ENCODE results near the gene INTS6.

The INTS6 gene

DNA sequence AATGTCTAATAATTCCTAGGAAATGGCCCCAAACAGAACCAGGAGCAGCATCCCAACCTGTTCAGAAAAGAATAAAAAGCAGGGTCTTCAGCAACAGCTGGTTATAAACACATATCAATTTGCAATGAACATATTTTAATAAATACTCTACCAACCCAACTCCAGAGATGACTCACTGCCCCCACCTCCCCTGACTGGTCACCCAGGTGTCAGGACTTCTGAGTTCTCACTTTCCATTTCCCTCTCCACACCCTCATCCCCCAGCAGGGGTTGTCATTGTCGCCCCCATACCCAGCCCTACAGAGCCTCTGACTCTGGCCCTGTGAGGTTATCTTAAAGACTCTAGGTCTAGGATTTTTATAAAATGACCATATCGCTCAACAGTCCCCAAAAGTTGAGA is 106.4 kb downstream of the INTS6 start:
- DNase-seq (ENCODE audit: low read depth) = no peak

DNA sequence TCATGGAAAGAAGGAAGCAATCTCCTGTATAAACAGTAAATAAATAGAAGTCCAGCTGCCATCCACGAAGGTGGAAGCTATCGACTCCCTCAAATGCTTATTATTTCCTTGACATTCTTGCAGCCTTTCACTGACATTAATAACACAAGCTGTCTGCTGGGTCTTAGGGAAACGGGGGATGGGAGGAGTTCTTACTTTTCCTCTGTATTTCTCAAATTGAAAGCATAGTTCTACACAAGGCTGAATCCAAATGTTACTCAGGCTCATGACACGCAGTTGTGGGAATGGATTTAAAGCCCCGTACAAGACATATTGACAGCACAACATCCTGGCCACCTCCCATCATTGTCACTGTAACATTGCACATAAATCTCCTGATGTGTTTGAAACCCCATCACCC is 109.4 kb downstream of the INTS6 start:
- no peak for DNase-seq (ENCODE audit: low read depth)

DNA sequence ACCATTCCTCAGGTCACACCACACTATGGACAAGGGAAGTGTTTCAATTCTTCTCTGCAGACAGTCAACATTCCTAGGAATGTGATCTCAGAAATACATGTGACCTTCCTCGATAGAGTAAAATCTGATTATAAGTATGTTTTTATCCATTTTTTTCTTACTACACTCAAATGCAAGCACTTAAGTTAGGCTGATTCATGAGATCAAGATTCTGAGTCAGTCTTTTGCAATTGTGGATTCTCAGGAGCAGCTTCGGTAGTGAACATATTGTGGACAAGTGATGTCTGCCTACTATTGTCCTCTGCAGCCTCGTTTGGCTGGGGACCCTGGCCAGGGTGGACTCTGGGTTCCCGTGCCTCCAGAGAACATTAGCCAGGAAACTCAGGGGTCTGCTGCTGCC is 110.1 kb downstream of the INTS6 start:
- no peak for DNase-seq (ENCODE audit: low read depth)

DNA sequence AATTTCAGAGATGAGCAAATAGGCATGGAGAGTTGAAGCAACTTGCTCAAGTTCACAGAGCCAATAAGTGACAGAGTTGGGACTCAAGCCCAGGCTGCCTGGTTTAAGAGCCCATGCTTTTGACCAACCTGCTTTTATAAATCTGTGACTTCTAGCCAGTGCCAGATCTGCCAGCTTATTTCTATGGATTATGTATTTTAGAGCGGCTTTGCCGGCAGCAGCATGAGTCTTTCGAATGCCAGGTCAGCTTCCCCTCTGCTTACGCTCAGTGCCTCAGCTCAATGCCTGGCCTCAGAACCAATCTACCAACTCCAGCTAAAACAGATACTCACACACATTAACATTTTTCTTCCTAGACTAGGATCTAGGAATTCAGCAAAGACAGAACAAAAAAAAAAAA is 111.0 kb downstream of the INTS6 start:
- no peak for DNase-seq (ENCODE audit: low read depth)

DNA sequence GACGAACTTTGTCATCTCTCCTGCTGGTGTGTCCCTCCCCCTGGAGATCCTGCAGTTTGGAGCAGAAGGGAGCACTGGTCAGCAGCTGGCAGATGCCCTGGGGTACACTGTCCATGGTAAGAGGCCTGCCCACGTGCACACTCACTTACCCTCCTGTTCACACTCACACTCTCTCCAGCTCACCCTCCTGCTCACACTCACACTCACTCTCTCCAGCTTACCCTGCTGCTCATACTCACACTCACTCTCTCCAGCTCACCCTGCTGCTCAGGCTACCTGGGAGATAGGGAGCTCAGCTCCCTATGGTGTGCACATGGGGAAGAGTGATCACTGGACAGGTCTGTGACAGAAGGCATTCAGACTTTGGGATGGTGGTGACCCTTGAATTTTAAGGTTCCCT is 111.6 kb downstream of the INTS6 start:
- no peak for DNase-seq (ENCODE audit: low read depth)

DNA sequence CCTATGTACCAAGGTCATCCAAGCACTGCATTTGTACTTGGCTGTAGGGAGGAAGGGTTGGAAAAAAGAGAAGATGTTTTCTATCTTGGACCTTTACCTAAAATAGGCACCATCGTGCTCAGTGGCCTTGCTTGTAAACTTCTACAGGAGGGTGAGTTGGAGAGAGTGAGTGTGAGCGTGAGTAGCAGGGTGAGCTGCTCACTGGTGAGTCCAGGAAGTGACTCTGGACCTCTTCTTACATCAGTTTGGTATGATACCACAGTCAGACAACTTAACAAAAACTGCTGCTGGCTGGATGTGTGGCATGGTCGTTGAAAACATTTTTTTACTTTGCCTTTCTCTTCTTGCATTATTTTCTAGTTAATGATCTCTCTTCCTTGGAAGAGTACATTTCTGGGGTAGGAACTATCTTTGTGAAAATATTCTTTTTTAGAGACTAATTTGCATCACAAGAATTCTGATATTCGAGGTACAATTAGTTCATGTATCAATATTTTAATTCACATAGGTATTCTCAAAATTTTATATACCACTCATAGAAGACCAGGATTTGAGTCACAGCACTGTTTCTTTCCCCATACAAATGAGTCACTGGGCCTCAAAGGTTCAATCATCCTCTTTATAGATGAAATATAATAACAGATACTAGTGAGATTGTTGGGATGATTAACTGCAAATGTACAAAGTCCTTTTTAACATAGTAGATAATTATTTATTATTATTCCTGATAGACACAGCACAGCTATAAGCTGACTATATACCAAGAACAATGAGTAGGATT is 112.7 kb downstream of the INTS6 start:
- no peak for DNase-seq (ENCODE audit: low read depth)

DNA sequence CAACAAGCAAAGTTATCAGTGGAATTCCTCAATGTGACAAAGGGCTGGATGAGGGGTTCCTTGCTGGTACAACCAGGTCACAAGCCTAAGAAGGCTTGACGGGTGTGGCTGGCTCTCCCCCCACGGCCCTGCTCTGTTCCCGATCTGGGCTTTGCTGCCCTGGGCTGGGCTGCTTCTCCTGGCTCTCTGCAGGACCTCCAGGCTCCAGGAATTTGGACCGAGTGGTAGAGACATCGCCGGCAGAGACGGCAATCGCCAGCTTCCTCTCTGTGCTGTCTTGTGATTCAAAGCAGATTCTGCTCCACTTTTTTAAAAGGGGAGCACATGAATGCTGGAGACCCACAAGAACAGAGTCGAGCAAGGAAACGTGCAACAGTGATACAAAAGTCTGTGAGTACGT is 113.5 kb downstream of the INTS6 start, which contains the start of gene SERPINE3:
TSS of gene SERPINE3 (plus strand) at position 338 of the 400 bp plus-strand sequence. CDS start 1,401 bp downstream, outside the sequence.
- DNase-seq (ENCODE audit: low read depth) = no peak

DNA sequence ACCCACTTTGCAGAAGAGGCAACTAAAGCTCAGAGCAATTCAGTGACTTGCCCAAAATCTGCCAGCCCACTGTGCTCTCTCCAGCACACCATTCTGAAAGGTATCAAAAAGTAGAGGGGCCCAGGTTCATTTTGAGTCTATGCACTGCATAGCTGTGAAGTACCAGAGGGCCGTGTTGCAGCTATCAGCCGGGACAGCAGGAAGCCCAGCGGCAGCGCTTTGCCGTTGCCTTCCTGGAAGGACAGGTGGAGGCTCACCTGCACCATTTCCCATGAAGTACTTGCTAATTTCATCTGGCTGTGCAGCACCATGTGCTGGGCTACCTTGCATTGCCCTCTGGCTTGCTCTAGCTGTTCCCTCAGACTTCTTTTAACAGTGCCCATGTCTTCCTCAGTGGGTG is 116.1 kb downstream of the INTS6 start:
- DNase-seq (ENCODE audit: low read depth) = no peak

GRCh38 chr13:51333826-51334225 is 119.0 kb downstream of the INTS6 start:
- no peak for DNase-seq (ENCODE audit: low read depth)

GRCh38 chr13:51333421-51333820 is 119.4 kb downstream of the INTS6 start:
- DNase-seq (ENCODE audit: low read depth) = no peak

GRCh38 chr13:51332566-51333361 is 120.1 kb downstream of the INTS6 start:
- DNase-seq (ENCODE audit: low read depth) = no peak

DNA sequence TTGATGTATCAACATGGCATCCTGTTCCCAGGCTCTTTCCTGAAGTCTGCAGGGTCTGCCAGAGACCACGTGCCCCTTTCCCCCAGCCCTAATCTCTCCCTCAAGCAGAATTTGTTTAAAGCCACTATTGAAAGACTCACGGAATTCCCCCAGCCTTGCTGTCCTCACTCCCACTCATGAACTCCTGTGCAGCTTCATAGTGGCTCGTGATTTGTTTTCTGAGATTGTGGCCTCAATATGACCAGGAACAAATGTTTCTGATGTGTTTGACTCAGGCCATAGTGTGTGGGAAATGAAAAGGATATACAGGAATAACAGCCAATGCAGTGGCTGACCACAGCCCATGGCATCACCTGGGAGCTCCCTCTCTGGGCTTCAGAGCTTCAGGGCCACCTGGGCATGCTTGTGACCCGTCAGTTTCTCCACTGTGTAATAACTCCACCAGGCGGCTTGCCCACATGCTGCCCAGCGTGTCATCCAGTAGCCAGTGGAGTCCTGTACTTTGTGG is 121.4 kb downstream of the INTS6 start:
- DNase-seq (ENCODE audit: low read depth) = no peak

- DNase-seq (ENCODE audit: low read depth) = no peak
These were observed 122.0 kb downstream of the INTS6 start for GRCh38 chr13:51330791-51331190.

- DNase-seq (ENCODE audit: low read depth) = no peak
These were observed 123.2 kb downstream of the INTS6 start for GRCh38 chr13:51329606-51330005.

DNA sequence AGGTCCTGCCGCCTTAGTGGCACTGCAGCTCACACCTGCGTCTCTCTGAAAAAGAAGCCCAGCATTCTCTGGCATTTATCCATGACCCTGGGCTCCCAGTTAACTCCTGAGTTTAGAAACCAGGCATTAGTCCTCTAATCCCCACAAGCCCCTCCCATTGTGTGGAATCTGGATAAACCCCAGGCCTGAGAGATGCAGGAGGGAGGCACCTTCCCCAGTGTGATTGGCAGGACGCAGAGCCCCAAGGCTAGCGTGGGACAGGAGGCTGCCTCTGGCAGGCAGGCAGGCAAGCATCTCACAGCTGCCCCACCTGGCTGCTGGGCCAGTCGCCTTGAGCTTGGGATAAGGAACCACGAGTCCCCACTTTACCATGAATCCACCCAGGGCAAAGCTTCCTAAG is 124.3 kb downstream of the INTS6 start:
- no peak for DNase-seq (ENCODE audit: low read depth)

GRCh38 chr13:51327961-51328360 is 124.9 kb downstream of the INTS6 start:
- DNase-seq (ENCODE audit: low read depth) = no peak

GRCh38 chr13:51326777-51327176 is 126.1 kb downstream of the INTS6 start:
- no peak for DNase-seq (ENCODE audit: low read depth)

DNA sequence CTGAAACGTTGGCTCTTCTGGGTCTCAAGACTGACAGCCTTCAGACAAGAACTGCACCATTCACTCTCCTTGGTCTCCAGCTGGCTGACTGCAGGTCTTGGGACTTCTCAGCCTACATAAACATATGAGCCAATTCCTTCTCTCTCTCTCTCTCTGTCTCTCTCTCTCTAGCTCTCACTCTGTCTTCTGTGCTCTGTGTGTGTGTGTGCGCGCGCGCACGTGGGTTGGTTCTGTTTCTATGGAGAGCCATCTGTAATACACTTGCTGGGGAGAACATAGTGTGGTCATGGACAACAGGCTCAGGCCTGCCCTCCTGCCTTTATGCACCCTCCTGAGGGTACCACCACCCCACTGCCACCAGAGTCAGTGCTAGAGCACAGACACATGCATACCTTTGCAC is 127.0 kb downstream of the INTS6 start:
- no peak for DNase-seq (ENCODE audit: low read depth)

DNA sequence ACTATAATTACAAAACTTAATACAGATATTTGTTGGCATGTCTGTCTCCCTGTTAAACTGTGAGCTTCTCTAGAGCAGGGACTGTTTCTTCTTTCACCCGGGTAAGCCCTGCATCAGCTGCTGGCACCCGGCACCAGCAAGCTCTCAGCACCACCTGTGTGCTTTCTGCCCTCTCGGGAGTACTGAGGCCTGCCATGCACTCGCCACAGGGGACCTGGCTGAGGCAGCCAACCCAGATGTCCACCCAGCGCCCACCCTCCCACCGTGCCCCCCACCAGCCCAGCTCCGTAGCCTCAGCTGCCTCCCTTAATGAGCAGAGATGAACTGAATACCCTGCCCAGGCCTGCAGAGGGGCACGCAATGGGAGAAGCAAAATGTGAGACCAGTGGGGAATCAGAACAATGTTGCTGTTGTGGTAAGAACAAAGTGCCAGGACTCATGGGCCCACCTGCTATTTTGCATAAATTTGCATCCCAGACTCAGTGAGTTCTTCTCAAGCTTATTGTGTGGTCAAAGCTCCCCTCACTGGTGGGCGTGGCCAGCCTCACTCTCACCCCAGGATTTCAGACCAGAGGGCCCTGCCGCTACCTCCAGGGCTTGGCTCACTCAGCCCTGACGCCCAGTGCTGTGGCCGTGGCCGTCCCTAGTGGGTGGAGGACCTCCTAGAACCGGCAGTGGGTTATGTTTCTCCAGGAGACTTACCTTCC is 128.0 kb downstream of the INTS6 start:
- DNase-seq (ENCODE audit: low read depth) = no peak

GRCh38 chr13:51323824-51324511 is 128.9 kb downstream of the INTS6 start:
- DNase-seq (ENCODE audit: low read depth) = no peak

DNA sequence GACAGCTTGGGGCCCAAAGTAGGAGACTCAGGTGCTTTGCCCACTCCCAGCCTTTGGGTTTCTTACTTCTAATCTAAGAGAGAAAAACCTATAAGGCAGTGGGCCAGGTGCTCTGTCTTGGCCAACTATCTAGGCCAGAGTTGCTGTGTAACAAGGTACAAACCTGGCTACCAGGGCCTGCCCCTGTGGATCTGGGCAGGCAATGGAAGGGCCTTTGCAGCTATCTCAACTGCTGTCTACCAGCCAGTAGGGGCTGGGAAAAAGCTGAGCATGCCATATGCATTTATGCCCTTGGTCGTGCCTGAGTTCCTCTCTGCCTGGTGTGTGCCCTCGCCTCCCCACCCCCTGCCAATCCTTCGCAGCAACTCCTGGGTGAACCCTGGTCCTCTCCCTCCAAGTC is 130.0 kb downstream of the INTS6 start:
- DNase-seq (ENCODE audit: low read depth) = no peak

GRCh38 chr13:51321836-51322235 is 131.0 kb downstream of the INTS6 start:
- DNase-seq (ENCODE audit: low read depth) = no peak
